BJ (cell line): Measurements from ENCODE around the gene RBM20. TPM values are rescaled to one million over a fixed set of nuclear protein-coding genes. Genes with fewer than 3 reads are reported as not detected.
"Not testable (repeated sequence)": the region's sequence is repeated elsewhere in the genome, so short reads cannot be mapped to it uniquely, and the experiment has no call there.

ENCODE experiments used
- CTCF ChIA-PET: fragments of 350-600 bp; formaldehyde crosslinking; extraction: SDS; loops from one replicate; lab custom pipeline; 2021; ENCODE audit warnings: antibody characterized with exemption, inconsistent platforms; lab: Yijun Ruan, JAX
- POLR2A ChIA-PET: fragments of 300-600 bp; sonication (Branson Sonifier 250); formaldehyde crosslinking; extraction: SDS; loops from one replicate; lab custom pipeline; 2021; ENCODE audit warnings: antibody characterized with exemption; lab: Charles Lee
- DNase-seq: peaks from one replicate; pipeline ENCODE4 v3.0.0-alpha.2; 2011; ENCODE audit warnings: low read depth
- H3K27me3 ChIP-seq: 2 replicates; pipeline ENCODE4 v1.6.0; 2011; ENCODE audit warnings: low read length; ENCODE audit not compliant: control insufficient read depth, insufficient read depth
- H3K36me3 ChIP-seq: 2 replicates; pipeline ENCODE4 v1.5.1; 2011; ENCODE audit warnings: low read length; ENCODE audit not compliant: control insufficient read depth, insufficient read depth
- H3K4me3 ChIP-seq: 2 replicates; pipeline ENCODE4 v1.5.1; 2011; ENCODE audit warnings: low read depth, mild to moderate bottlenecking, control low read depth, low read length
- CTCF ChIP-seq: IDR thresholded peaks from 2 replicates; pipeline ENCODE4 v1.5.1; 2011; ENCODE audit warnings: low read depth, mild to moderate bottlenecking, control low read depth, inconsistent platforms, low read length, moderate library complexity; ENCODE audit not compliant: insufficient read depth
- polyA plus RNA-seq: library from polyadenylated mRNA; depleted of rRNA; stranded (reverse); fragments of >200 nt; gene quantifications from 2 replicates; pipeline ENCODE4 v1.2.3, GENCODE V29; 2011

The RBM20 gene
- polyA plus RNA-seq, 1 experiment, result not detected

GRCh38 chr10:110617425-110618229 is 26.5 kb upstream of the RBM20 start:
- Histone ChIP-seq H3K36me3 (no peaks in the 10 kb centered on the region), H3K4me3 (no peak overlapping the region), H3K27me3 (peaks cover 1% of the 10 kb centered on the region)
- CTCF ChIA-PET, result interaction anchor here (0.8 to 1.3 kb wide), 3 partner anchors 9 to 64 kb away, joined by 3 to 6 read pairs (median 4); no protein-coding TSS in a partner anchor
- POLR2A ChIA-PET, result no interaction called here
- TF ChIP-seq CTCF, result no peak
- DNase-seq, result no peak

GRCh38 chr10:110618230-110618610 is 25.9 kb upstream of the RBM20 start:
- H3K36me3 ChIP-seq, result no peaks in the 10 kb centered on the region
- no peak for TF ChIP-seq CTCF
- ChIA-PET CTCF (interaction anchor here (0.8 to 2.8 kb wide), 5 partner anchors 9 to 63 kb away, joined by 3 to 12 read pairs (median 4); no protein-coding TSS in a partner anchor), POLR2A (interaction anchor here (0.5 kb wide), 1 partner anchor 38 kb away, joined by 3 read pairs; no protein-coding TSS in a partner anchor)
- H3K4me3 ChIP-seq, result no peak overlapping the region
- H3K27me3 ChIP-seq, result peaks cover 1% of the 10 kb centered on the region
- DNase-seq, result no peak

GRCh38 chr10:110619514-110620397 is 24.4 kb upstream of the RBM20 start:
- no peaks in the 10 kb centered on the region for H3K36me3 ChIP-seq
- no peak overlapping the region for H3K4me3 ChIP-seq
- no peak for TF ChIP-seq CTCF
- DNase-seq, result no peak
- CTCF ChIA-PET, result interaction anchor here (0.6 to 2.8 kb wide), 4 partner anchors 9 to 278 kb away, joined by 3 to 12 read pairs (median 6); no protein-coding TSS in a partner anchor
- POLR2A ChIA-PET, result no interaction called here
- peaks cover 2% of the 10 kb centered on the region for H3K27me3 ChIP-seq

GRCh38 chr10:110620398-110620719 is 23.8 kb upstream of the RBM20 start:
- ChIA-PET CTCF (interaction anchor here (2.1 to 2.8 kb wide), 2 partner anchors 10 to 52 kb away, joined by 10 to 12 read pairs; no protein-coding TSS in a partner anchor), POLR2A (no interaction called here)
- TF ChIP-seq CTCF, result no peak
- Histone ChIP-seq H3K4me3 (no peak overlapping the region), H3K27me3 (peaks cover 3% of the 10 kb centered on the region), H3K36me3 (no peaks in the 10 kb centered on the region)
- DNase-seq, result no peak

- DNase-seq, POLR2A ChIA-PET, H3K36me3 ChIP-seq, H3K4me3 ChIP-seq, H3K27me3 ChIP-seq: not testable (repeated sequence)
- CTCF ChIA-PET, result interaction anchor here (1.0 to 2.7 kb wide), 2 partner anchors 12 to 58 kb away, joined by 6 to 15 read pairs; no protein-coding TSS in a partner anchor
Measured at GRCh38 chr10:110623316-110623715, 20.8 kb upstream of the RBM20 start.
